HG03439 (cell line): ENCODE data around the gene TLN1.

ENCODE experiments used
- ATAC-seq: cut with Tn5 transposase; IDR thresholded peaks from one replicate; pipeline ENCODE4 v1.9.1; 2021; ENCODE audit warnings: mild to moderate bottlenecking, moderate library complexity; ENCODE audit not compliant: unreplicated experiment

The TLN1 gene

GRCh38 chr9:35756275-35757225 lies 24.6 kb upstream of the TLN1 start:
- no peak for ATAC-seq

GRCh38 chr9:35755071-35755470 lies 23.1 kb upstream of the TLN1 start:
- ATAC-seq, result no peak

- no peak for ATAC-seq
Observed at GRCh38 chr9:35754264-35754663, 22.3 kb upstream of the TLN1 start, which contains the start of gene MSMP. Gene MSMP, minus strand, starts transcription at chr9:35754276. Its CDS starts 147 bp downstream, at chr9:35754129.

DNA sequence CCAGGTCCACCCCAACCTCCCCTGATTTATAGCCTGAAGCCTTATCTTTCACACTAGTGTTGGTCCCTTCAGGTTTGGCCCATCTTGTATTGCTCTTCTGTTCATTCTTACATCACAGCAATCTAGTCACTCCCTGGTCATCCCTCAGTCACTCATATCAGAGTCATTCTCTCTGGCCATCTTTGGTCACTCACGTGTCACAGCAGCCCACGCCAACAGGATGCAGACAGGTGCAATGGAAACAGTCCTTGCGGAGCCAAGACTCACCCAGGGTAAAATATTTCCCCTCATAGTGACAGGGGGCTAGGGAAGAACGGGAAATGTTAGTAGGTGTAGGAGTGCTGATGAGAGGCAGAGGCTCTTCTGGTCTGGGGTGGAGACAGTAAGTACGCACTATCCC lies 21.5 kb upstream of the TLN1 start:
- ATAC-seq, result no peak

- ATAC-seq, result no peak
Observed at GRCh38 chr9:35750256-35750531, 18.2 kb upstream of the TLN1 start.

DNA sequence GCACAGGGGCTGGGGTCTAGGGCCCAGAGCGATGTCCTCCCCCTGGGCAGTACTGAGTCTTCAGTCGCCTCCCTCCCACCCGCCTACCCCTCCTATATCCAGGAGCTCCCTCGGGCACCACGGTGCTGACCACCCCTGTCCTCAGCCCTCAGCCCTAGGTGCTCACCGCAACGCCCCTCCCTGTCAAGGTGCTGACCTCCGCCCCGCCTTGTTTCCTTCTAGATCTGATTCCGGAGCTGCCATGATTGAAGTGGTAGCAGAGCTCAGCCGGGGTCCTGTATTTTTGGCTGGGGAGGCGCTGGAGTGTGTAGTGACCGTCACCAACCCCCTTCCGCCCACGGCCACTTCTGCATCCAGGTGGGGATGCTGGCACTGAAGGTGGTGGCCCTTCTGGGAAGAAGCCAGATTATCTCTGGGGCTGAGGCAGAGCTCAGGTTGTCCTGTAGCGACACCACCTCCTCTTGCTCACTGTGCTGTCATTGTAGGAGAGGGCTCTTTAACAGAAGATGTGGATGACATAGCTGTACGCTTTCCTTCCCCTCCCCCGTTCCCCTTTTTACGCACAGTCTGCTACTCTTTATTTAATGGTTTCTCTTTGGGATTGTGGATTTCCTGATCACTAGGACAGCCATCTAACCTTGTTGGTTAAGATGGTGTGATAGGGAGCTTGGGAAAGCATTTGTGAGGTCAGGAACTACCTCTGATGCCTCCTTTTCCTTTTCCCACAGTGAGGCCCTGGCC lies 17.7 kb upstream of the TLN1 start:
- ATAC-seq, result peak; percentile 38

- ATAC-seq, result peak; percentile 67
Observed at GRCh38 chr9:35748858-35749514, 17.0 kb upstream of the TLN1 start, which contains the start of the genes GBA2 and RGP1. Gene GBA2, minus strand, starts transcription at chr9:35749228. Its CDS starts 524 bp downstream, at chr9:35748704. Gene RGP1, plus strand, starts transcription at chr9:35749287. Its CDS starts 469 bp downstream, at chr9:35749756.

GRCh38 chr9:35748242-35748857 lies 16.4 kb upstream of the TLN1 start:
- no peak for ATAC-seq

DNA sequence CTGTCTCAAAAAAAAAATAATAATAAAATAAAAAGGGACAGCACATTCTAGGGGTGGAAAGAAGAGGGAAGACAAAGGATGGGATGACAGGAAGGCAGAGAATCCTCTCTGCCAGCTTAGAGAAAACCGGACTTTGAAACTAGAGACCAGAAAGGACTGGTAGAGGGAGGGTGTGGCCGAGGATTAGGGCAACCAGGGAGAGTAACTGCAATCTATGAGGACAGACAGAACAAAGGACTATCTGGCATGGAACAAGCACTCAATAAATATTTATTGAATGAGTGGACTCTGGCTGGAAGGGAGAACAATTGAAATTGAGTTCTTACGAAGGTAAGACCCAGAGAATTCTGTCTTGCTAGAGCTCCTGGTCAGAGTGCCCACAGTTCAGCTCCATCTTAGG lies 14.6 kb upstream of the TLN1 start:
- ATAC-seq, result no peak

DNA sequence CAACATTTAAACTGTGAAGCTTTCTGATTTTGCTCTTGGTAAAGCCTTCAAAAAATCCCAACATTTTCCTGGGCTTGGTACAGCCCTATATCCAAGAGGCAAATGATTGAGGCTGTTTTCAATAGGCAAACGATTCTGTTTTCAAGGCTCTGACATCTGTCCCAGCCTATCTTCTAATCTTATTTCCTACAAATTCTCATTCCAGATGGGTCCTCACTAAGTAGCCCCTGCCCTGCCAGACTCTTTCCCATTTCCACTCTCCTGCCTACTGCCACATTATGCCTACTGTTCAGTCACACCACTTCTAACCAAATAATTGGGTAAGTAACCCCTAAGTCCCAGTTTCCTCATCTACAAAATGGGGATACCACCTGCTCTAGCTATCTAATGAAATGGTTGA lies 13.6 kb upstream of the TLN1 start:
- ATAC-seq, result no peak

DNA sequence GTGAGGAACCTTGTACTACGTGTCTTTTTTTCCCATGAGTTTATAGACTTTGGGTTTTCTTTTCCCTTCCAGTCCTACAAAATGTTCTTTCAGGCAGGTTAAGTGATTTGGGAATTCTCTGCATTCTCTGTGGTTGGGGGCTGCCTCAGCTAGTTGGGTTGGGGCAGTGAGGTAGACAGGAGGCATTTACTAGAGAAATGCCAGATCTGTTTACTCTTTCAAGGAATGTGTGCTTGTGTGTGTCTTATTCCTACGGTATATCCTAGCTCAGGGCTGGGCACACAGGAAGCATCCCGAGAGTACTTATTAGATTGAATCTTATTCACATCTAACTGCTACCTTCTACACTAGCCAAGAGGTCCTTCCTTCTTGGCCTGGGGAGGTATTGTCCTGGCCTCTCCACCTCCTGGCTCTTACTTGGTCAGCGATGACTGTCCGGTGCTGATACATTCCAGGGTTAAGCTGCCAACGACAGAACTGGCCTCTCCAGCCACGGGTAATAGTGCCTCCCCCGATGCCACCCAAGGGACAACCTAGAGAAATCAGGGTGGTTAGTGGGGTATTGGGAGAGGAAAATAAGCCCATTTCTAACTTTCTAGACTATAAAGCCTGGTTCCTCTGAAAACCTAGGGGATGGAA lies 12.0 kb upstream of the TLN1 start:
- no peak for ATAC-seq

DNA sequence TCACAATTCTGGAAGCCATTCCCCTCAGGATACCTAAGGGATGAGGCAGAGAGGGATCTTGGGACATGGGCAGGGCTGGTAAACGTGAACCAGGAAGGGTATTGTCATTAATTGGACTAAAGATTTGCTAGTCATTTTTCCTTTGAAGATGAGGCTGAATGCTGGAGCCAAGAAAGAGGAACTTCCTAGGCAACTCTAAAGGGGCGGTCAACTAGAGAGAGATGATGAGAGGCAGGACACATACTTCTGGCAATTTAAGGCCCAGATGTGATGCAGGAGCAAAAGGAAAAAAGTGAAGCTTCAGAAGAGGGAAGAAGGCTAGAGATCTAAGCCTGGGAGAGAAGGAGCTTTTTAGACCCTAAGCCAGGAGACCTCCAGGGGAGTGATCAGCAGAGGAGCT lies 11.5 kb upstream of the TLN1 start:
- no peak for ATAC-seq

- no peak for ATAC-seq
Observed at GRCh38 chr9:35741740-35742139, 9.7 kb upstream of the TLN1 start.

DNA sequence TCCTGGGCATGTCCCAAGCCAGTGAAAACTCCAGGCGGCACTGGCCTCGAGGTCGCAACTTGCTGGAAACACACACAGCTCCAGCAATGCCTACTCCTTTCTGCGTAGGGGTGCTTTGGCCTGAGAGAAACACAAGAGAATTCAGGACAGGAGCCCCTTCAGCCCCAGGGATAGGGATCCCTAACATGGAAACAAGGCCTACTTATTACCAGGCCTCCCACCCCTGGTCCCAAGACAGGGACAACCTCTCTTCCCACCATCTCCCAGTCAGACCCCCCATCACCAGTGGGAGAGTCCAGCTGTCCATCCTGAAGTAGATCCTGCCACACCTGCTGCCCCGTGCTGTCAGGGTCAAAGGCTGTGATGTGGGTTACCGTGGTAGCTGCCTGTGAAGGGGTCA lies 8.2 kb upstream of the TLN1 start:
- no peak for ATAC-seq

- no peak for ATAC-seq
Observed at GRCh38 chr9:35738924-35739323, 6.9 kb upstream of the TLN1 start.

DNA sequence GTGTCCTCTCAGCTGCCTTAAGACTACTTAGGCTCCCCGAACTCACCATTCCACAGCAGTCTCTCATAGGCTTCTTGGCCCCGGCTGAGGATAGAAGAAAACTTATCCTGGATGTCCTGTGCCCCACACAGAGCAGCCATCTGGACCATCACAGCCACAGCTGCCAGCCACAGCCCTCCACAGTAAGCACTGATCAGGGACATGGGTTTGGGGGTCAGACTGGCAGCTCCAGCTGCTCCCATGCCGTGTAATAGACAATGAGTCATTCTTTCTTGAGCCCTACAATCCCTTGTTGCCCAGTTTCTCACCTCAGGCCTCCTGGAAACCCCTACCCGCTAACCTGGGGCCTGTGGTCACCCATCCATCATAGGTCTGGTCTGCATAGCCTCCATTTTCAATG lies 6.2 kb upstream of the TLN1 start:
- ATAC-seq, result no peak

DNA sequence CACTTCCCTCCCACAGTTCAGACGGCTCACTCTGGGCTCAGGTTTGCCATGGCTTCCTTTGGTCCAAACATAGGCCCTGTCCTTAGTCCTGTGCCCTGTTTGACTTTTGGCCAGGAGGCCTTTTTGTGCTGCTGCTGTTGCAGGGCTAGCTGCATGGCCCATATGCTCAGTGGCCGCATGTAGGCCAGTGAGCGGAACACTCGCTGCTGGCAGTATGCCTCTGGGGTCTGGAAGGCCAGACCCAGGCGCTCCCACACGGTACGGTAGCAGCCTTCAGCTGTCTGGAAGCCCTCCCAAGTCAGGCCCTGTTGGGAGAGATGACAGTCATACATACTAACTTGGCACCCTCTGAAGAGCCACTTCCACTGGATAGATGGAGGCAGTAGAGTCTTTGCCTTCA lies 5.1 kb upstream of the TLN1 start:
- ATAC-seq, result no peak

DNA sequence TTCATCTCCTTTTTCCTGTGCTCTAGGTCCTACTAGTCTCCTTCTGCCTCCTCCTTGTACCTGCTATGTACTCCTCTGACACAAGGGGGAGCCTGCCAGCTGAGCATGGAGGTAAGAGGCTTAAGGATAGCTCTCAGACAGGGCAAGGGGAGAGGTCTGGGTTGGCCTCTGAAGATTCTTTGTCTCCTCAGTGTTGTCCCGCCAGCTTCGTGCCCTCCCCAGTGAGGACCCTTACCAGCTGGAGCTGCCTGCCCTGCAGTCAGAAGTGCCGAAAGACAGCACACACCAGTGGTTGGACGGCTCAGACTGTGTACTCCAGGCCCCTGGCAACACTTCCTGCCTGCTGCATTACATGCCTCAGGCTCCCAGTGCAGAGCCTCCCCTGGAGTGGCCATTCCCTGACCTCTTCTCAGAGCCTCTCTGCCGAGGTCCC lies 4.2 kb upstream of the TLN1 start:
- ATAC-seq, result no peak

GRCh38 chr9:35734096-35734495 lies 2.1 kb upstream of the TLN1 start:
- no peak for ATAC-seq

- peak; percentile 9 for ATAC-seq
Observed at GRCh38 chr9:35732800-35733541, 976 bp upstream of the TLN1 start.
